AG10803 (cell line): ENCODE data around the gene AQP1.

Experiments
- DNase-seq: peaks from one replicate; pipeline ENCODE4 v3.0.0; 2010; ENCODE audit warnings: low read depth
- H3K4me3 ChIP-seq: 2 replicates; pipeline ENCODE4 v1.5.1; 2011; ENCODE audit warnings: mild to moderate bottlenecking, low read length, control low read depth
- CTCF ChIP-seq: conservative IDR thresholded peaks from 2 replicates; pipeline ENCODE4 v1.5.1; 2011; ENCODE audit warnings: mild to moderate bottlenecking, low read length, control low read depth, inconsistent platforms

AQP1 gene

GRCh38 chr7:30911561-30911969 lies at the start of gene AQP1:
AQP1 (plus strand) TSS chr7:30911853; CDS start chr7:30911910, 57 bp downstream.
- H3K4me3 ChIP-seq: peak within 1 kb of the TSS; percentile 39

GRCh38 chr7:30862995-30863705 lies 48.5 kb upstream of the AQP1 start:
- TF ChIP-seq CTCF: no peak
- peak; percentile 21 for DNase-seq
- H3K4me3 ChIP-seq: no peak overlapping the region

More at GRCh38 chr7:30911561-30911969, at the start of gene AQP1:
- no peak for TF ChIP-seq CTCF
- DNase-seq: peak; percentile 67

GRCh38 chr7:30863706-30864035 lies 48.0 kb upstream of the AQP1 start:
- H3K4me3 ChIP-seq: no peak overlapping the region
- DNase-seq: peak; percentile 42
- TF ChIP-seq CTCF: no peak

GRCh38 chr7:30864101-30864500 lies 47.6 kb upstream of the AQP1 start:
- DNase-seq: no peak
- H3K4me3 ChIP-seq: no peak overlapping the region
- TF ChIP-seq CTCF: no peak

- no peak for DNase-seq
- no peak overlapping the region for H3K4me3 ChIP-seq
- no peak for TF ChIP-seq CTCF
Observed at GRCh38 chr7:30865076-30865475, 46.6 kb upstream of the AQP1 start.

- DNase-seq: no peak
- no peak for TF ChIP-seq CTCF
- no peak overlapping the region for H3K4me3 ChIP-seq
Observed at GRCh38 chr7:30865821-30866220, 45.8 kb upstream of the AQP1 start.

- TF ChIP-seq CTCF: no peak
- no peak overlapping the region for H3K4me3 ChIP-seq
- no peak for DNase-seq
Observed at GRCh38 chr7:30866939-30867338, 44.7 kb upstream of the AQP1 start.
